A673 (cell line): ENCODE results near the gene SF3B3. TPM values are rescaled to one million over a fixed set of nuclear protein-coding genes. Genes with fewer than 3 reads are reported as not detected.

Experiments used
- BruUV-seq: library from RNA; stranded (reverse); fragments of 400-500 nt; replicated peaks from 2 replicates; lab custom pipeline; 2021; lab: Mats Ljungman, UMichigan
- CTCF ChIA-PET: fragments of 300-600 bp; sonication (Branson Sonifier 250); formaldehyde crosslinking; loops from one replicate; lab custom pipeline; 2022; ENCODE audit warnings: antibody characterized with exemption; lab: Charles Lee
- POLR2A ChIA-PET: fragments of 300-600 bp; sonication (Branson Sonifier 250); formaldehyde crosslinking; loops from one replicate; lab custom pipeline; 2022; ENCODE audit warnings: antibody characterized with exemption; ENCODE audit not compliant: low non-redundant PET; lab: Charles Lee
- DNase-seq: peaks from one replicate; pipeline ENCODE4 v3.0.0-alpha.2; 2015; ENCODE audit warnings: low spot score
- H3K27ac ChIP-seq: fragments of 200-600 bp; sonication (generic); 2 replicates; pipeline ENCODE4 v1.5.1; 2016; ENCODE audit warnings: mixed run types, low read depth, mild to moderate bottlenecking, mixed read lengths, antibody characterized with exemption, low read length; ENCODE audit not compliant: poor library complexity, severe bottlenecking
- H3K27me3 ChIP-seq: fragments of 200-600 bp; sonication (generic); replicated peaks from 2 replicates; pipeline ENCODE4 v1.6.1; 2017; ENCODE audit warnings: mixed run types, low read depth, mild to moderate bottlenecking, mixed read lengths, antibody characterized with exemption, low read length; ENCODE audit not compliant: insufficient read depth, poor library complexity
- H3K36me3 ChIP-seq: fragments of 200-600 bp; sonication (generic); 2 replicates; pipeline ENCODE4 v1.6.1; 2016; ENCODE audit warnings: mixed run types, mild to moderate bottlenecking, mixed read lengths, antibody characterized with exemption, low read length; ENCODE audit not compliant: insufficient read depth, poor library complexity, severe bottlenecking
- H3K4me1 ChIP-seq: fragments of 200-600 bp; sonication (generic); 2 replicates; pipeline ENCODE4 v1.6.1; 2017; ENCODE audit warnings: mixed run types, mild to moderate bottlenecking, mixed read lengths, antibody characterized with exemption, low read length; ENCODE audit not compliant: insufficient read depth, poor library complexity, severe bottlenecking
- H3K4me3 ChIP-seq: fragments of 200-600 bp; sonication (generic); 2 replicates; pipeline ENCODE4 v1.5.1; 2016; ENCODE audit warnings: low read depth, mixed run types, mild to moderate bottlenecking, mixed read lengths, low read length; ENCODE audit not compliant: poor library complexity, severe bottlenecking
- H3K9me3 ChIP-seq: fragments of 200-600 bp; sonication (generic); 2 replicates; pipeline ENCODE4 v1.6.1; 2016; ENCODE audit warnings: mixed run types, low read depth, mild to moderate bottlenecking, mixed read lengths, antibody characterized with exemption, low read length; ENCODE audit not compliant: poor library complexity, severe bottlenecking
- EZH2 ChIP-seq: fragments of 200-600 bp; sonication (generic); IDR thresholded peaks from 2 replicates; pipeline ENCODE4 v1.6.1; 2017; ENCODE audit warnings: borderline replicate concordance, low read depth, mild to moderate bottlenecking, mixed read lengths, antibody characterized with exemption, low read length; ENCODE audit not compliant: poor library complexity, severe bottlenecking
- intact Hi-C: fragments of 100-400 bp; cut with micrococcal nuclease; formaldehyde crosslinking; loops from one replicate; pipeline ENCODE4 v1.10.0; 2022; ENCODE audit not compliant: unreplicated experiment
- total RNA-seq: library from RNA; stranded (reverse); gene quantifications from 2 replicates; pipeline ENCODE4 v1.2.3, GENCODE V29; 2021
- TF ChIP-seq, protein P1 (sequence below): fragments of 300-800, 200-600 bp; sonication (generic); conservative IDR thresholded peaks from 2 replicates; pipeline ENCODE4 v1.5.1; 2017; ENCODE audit warnings: low read depth, mild to moderate bottlenecking, antibody characterized with exemption, low read length, moderate library complexity, mixed read lengths

SF3B3 gene
- total RNA-seq, 1 experiment from 2014 or later, result 571 TPM

GRCh38 chr16:70534971-70535370 lies 11.4 kb downstream of the SF3B3 start:
- CTCF ChIA-PET, result no interaction called here
- TF ChIP-seq, protein P1, sequence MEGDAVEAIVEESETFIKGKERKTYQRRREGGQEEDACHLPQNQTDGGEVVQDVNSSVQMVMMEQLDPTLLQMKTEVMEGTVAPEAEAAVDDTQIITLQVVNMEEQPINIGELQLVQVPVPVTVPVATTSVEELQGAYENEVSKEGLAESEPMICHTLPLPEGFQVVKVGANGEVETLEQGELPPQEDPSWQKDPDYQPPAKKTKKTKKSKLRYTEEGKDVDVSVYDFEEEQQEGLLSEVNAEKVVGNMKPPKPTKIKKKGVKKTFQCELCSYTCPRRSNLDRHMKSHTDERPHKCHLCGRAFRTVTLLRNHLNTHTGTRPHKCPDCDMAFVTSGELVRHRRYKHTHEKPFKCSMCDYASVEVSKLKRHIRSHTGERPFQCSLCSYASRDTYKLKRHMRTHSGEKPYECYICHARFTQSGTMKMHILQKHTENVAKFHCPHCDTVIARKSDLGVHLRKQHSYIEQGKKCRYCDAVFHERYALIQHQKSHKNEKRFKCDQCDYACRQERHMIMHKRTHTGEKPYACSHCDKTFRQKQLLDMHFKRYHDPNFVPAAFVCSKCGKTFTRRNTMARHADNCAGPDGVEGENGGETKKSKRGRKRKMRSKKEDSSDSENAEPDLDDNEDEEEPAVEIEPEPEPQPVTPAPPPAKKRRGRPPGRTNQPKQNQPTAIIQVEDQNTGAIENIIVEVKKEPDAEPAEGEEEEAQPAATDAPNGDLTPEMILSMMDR, result no peak
- no peak for TF ChIP-seq EZH2
- Histone ChIP-seq H3K4me3 (no peak overlapping the region), H3K36me3 (peaks cover 100% of the 10 kb centered on the region), H3K27ac (no peak overlapping the region), H3K9me3 (no peaks in the 10 kb centered on the region), H3K4me1 (no peaks in the 10 kb centered on the region), H3K27me3 (no peaks in the 10 kb centered on the region)
- intact Hi-C loops, result loop anchor here (5.0 kb wide), 1 partner anchor 37 kb away; no protein-coding TSS in a partner anchor
- DNase-seq, result no peak
- POLR2A ChIA-PET, result no interaction called here
- no TSS peak for BruUV-seq

GRCh38 chr16:70540994-70541393 lies 17.4 kb downstream of the SF3B3 start:
- Histone ChIP-seq H3K27me3 (no peaks in the 10 kb centered on the region), H3K4me1 (no peaks in the 10 kb centered on the region), H3K9me3 (no peaks in the 10 kb centered on the region), H3K27ac (no peak overlapping the region), H3K4me3 (no peak overlapping the region), H3K36me3 (peaks cover 100% of the 10 kb centered on the region)
- intact Hi-C loops, result loop anchor here (5.0 kb wide), 1 partner anchor 259 kb away; no protein-coding TSS in a partner anchor
- DNase-seq, result no peak
- no TSS peak for BruUV-seq
- CTCF ChIA-PET, result no interaction called here
- POLR2A ChIA-PET, result interaction anchor here (0.7 kb wide), 1 partner anchor 35 kb away, joined by 3 read pairs; no protein-coding TSS in a partner anchor
- no peak for TF ChIP-seq EZH2
- TF ChIP-seq, protein P1, result no peak

GRCh38 chr16:70544548-70544947 lies 20.9 kb downstream of the SF3B3 start:
- no peaks in the 10 kb centered on the region for H3K4me1 ChIP-seq
- DNase-seq, result no peak
- intact Hi-C loops, result loop anchor here (5.0 kb wide), 1 partner anchor 262 kb away; no protein-coding TSS in a partner anchor
- H3K4me3 ChIP-seq, result no peak overlapping the region
- no peaks in the 10 kb centered on the region for H3K27me3 ChIP-seq
- BruUV-seq, result no TSS peak
- no peak overlapping the region for H3K27ac ChIP-seq
- no peak for TF ChIP-seq EZH2
- TF ChIP-seq, protein P1, result no peak
- H3K9me3 ChIP-seq, result no peaks in the 10 kb centered on the region
- POLR2A ChIA-PET, result no interaction called here
- H3K36me3 ChIP-seq, result peaks cover 100% of the 10 kb centered on the region
- CTCF ChIA-PET, result no interaction called here
